Frontal cortex (tissue), 4 donors: ENCODE results near the gene CTDSPL. TPM values are rescaled to one million over a fixed set of nuclear protein-coding genes. Genes with fewer than 3 reads are reported as not detected.

Source experiments
- DNase-seq, 2 donors: peaks; one replicate each; pipeline ENCODE4 v3.0.0; 2012; ENCODE audit warnings: low spot score in 2 of 2
- FAIRE-seq: peaks from 2 replicates; lab custom pipeline; 2012; peaks lifted over from hg19 to GRCh38; lab: Jason Lieb, UNC
- total RNA-seq: library from RNA; depleted of rRNA; stranded (reverse); fragments of >200 nt; gene quantifications from one replicate; pipeline ENCODE4 v1.2.3, GENCODE V29; 2014
- donor health status: control.
- donor health status: control.
- donor health status: control.

CTDSPL gene
- total RNA-seq, 1 donor from 2014 or later = 15.5 TPM

DNA sequence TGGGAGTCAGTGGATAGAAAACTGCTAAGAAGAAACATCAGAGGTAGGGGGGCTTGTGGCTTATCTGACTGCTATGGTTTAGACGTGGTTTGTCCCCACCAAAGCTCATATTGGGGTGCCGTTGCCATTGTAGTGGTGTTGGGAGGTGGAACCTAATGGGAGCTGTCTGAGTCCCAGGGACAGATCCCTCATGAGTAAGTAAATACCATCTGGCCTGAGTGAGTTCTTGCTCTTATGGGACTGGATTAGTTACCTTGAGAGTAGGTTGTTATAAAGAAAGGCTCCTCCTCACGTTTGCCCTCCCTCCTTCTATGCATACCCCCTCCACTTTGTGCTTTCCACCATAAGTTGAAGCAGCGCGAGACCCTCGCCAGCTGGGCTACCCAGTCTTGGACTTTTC lies 75.5 kb downstream of the CTDSPL start:
- FAIRE-seq (no peak), DNase-seq (no peak)

DNA sequence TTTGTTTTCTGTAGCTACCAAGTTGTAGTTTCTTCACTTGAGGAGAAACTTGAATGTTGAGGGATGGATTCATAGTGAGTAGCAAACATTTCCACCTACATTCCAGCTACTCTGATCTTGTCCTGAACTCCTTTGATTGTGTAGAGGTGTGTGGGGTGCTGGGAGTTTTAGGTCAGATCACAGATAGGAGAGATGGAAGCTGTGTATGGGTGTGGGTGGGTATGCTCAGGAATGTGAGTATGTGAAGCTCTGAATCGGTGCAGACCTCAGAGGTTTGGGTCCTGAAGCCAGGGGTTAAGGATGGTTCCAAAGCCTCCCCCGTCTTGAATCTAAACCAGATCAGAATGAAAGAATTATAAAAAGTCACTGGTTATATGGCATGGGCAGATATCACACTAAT lies 76.3 kb downstream of the CTDSPL start:
- FAIRE-seq (no peak), DNase-seq (no peak)

DNA sequence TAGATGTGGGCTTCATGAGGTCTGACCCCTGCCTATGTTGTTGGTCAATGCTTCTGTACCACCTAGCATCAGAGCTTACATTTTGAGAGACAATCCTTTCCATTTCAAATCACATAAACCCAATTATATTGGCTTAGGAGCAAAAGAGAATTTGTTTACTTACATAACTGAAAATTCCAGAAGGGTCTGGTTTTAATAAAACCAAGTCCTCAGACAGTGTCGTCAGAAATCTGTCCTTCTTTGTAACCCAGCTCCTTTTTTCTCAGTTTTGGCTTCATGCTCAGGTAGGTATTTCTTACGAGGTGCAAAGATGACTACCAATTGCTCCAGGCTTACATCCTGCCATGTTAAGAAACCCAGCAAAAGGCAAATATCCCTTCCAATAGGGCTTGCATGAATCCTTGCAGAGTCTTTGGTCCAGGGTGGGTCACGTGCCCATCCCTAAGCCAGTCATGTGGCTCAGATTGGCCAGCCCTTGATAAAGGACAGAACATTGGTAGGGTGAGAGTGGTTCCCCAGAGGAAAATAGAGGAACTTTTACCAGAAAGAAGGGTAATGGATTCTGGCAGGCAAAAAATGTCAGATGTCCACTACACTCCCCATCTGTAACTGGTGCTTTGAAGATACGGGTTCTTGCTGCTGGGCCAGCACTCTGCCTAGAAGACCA lies 78.7 kb downstream of the CTDSPL start:
- no peak for DNase-seq
- no peak for FAIRE-seq

DNA sequence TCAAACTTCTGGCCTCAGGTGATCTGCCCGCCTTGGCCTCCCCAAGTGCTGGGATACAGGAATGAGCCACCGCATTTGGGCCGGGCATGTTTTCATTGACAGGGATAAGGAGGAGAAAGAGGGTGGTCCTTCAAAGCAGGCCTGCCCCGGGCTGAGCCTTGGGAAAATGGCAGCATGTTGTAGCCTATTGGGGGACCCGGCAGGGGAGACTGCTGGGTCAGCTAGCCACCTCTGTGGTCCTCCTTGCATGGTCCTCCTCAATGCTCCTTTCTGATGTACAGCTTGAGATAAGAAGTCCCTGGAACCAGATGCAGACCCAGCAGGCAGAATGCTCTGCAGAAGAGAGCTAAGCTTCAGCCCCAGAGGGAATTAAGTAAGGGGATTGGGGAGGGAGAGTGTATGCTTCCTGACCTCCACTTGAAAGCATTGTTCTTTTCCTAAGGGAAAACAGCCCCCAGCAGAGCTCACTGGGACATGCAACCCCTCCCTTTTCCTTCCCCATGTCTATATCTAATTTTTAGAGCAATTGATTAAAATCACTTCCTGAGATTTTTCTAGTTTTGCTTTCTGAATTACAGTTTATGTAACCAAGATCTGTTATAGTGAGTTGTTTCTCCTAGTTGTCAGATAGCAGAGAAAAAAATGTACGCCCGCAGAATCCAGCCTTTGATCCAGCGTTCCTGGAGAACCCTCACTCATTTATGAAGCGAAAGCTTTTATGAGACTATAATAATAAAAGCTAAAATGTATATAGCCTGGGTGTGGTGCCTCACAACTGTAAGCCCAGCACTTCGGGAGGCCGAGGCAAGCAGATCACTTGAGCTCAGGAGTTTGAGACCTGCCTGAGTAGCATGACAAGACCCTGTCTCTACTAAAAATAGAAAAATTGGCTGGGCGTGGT lies 80.2 kb downstream of the CTDSPL start:
- no peak for FAIRE-seq
- DNase-seq = no peak

DNA sequence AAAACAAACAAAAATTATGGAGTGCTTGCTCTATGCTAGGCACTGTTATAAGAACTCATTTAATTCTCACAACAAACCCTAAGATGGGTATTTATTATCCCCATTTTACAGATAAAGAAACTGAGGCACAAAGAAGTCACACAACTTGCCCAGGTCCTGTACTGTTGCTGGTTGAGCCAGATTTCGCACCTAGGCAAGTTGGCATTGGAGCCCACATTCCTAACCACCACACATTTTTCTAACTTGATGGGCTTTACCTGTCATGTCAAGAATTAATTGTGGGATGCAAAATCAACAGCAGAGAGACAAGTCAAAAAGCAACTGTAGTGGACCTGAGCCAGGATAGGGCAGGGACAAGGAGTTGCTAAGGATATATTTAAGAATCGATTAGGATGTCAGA lies 81.0 kb downstream of the CTDSPL start:
- FAIRE-seq (no peak), DNase-seq (no peak)

DNA sequence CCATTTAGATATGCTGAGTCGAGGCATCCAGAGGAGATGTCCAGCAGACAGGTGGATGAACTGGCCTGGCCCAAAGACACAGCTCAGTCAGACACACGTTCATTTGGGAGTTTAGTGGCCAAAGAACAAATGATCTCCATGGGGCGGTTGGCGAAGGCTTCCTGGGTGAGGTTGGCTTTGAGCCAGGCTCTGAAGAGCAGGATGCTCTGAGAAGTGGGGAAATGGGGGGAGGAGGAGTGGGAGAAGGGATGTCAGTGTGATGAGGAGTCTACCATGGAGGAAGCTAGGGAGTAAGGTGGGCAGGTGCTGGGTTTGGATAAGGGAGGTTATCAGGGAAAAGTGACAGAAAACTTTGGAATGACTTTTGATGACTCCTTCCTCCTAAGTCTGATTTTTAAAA lies 81.4 kb downstream of the CTDSPL start:
- no peak for DNase-seq
- no peak for FAIRE-seq

DNA sequence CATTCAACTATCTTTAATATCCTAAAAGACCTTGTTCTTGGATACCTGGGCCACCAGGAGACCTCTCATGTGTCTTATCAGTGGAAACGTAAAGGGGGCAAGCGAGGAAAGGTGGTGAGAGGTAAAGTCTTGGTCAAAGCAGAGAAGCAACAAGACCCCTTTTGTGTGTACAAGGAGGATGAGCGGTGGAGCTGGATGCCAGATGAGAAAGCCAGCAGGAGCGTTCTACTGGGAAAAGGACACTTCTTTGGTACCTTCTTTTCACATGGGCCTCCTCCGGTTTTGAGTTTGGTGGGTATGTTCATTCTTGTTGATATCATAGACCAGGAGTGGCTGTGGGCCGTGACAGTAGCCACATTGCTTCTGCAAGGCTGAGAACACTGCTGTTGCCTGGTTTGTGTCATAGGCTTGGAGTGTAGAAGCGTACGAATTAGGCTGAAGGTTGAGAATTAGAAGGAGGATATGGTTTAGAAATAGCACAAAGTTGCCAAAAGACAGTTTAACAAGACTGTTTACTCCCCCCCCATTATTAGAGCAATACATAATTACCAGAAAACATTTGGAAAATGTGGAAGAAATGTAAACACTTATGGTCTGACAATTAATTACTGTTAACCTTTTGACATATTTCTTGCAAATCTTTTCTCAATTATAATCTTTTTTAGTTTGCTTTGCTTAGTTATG lies 82.1 kb downstream of the CTDSPL start:
- DNase-seq = no peak
- FAIRE-seq = no peak

DNA sequence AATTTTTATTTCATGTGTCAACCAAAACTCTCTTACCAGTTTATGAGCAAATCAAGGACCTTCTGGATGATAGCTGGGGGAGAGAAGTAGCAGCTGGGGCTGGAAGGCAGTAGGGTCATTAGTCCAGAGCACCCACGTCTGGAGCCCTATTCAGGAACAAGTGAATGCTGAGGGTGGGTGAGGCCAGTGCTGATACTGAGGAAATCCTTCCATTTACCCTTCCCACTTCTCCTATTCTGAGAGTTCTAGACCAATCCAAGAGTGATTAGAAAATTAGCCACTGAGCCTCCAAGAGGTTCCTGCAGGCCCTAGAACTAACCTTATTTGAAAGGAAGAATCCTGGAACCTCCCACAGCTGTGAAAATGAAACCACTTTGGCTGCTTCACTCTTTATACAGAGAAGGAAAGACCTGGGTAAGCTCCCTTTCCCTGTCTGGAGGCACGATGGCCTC lies 82.7 kb downstream of the CTDSPL start:
- FAIRE-seq (no peak), DNase-seq (no peak)

DNA sequence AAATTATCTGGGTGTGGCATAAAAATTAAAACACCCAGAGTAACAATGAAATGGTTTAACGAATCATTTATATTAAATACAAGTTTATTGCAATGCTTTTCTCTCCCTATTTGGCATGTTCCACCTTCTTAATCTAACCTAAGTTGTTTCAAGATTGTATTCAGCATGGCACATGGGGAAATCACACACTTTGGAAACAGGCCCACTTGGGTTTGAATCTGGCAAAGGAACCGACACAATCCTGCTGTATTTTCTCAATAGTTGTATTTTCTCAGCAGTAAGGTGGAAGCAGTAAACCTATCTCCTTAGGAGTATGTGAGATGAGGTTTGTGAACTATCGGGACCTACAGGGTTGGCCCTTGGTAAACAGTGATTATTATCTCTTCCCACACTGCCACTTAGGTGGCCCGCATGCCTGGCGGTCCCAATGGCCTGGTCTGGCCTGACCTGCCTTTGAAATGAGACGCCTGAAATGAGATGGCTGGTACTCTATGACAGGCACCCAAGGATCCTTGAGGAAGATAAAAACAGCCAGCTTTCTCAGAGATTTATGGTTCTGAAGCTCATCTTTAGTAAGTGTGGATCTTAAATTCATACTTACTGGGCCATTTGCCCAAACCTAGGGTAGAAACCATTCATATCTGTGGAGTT lies 83.6 kb downstream of the CTDSPL start:
- no peak for DNase-seq
- no peak for FAIRE-seq

DNA sequence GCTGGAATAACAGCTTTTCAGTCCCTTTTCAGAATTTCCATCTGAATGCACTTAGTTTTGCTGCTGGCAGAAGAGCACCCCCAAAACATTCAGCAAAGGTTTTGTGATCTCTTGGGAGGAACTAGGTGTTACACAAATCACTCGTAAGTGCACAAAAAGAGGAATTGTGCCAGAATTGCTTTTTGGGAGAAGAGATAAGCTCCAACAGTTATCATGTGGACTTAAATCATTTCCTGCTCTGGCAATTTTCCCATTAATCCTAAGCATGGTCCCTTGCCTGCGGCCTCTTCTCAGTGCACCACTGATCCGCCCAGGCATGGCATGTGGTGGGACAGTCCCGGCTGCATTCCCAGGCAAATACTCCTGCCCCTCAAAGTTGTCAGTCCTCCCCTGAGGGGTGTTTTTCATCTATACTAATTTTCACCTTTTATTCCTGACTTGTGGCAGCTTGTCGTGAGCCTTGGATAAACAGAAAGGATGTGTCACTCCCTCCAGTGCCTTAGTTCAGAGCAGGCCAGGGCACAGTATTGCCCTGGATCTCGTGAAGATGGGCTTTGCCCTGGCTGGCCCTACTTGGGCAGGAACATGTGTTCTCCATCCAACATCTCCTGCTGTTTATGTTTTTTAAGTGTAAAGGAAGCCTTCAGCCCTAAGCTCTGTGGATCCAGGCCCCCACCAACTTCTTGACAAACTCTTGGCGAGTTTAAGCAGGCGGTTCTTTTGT lies 84.3 kb downstream of the CTDSPL start:
- FAIRE-seq = no peak

DNA sequence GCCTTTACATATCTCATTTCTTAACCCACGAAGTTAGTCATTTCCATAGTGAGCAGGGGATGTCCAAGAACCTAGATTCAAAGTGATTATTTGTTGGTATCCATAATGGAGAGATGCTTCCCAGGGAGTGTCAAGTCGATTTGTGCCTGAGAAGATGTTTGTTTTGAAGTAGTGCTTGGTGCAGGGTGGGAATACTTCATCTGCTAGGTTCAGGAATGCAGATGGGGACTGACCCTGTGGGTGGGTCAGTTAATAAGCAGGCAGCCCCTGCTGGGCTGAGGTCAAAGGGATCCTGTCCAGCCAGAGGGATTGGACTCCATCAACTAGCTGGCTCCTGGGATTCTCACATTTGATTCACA lies 84.8 kb downstream of the CTDSPL start:
- DNase-seq (no peak), FAIRE-seq (no peak)

More for the DNA sequence above, 84.3 kb downstream of the CTDSPL start:
- no peak for DNase-seq

DNA sequence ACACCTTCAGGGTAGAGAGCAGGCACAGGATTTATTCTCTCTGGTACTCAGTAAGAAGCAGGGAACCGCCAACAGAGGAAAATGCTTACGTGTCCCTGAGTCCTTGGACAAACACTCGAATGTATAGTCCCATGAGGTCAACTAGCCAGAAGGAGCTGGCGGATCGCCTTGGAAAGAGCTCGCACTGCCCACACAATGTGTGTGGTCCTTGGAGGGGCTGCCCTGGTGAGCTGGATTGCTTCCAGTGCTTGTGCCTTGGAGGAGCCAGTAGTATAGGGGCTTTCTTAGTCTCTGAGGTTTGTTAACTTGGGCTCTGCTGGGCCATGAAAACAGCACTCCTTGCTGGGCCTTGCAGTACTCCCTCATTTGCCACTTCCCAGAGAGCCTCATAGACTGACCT lies 88.2 kb downstream of the CTDSPL start:
- DNase-seq (no peak), FAIRE-seq (no peak)

DNA sequence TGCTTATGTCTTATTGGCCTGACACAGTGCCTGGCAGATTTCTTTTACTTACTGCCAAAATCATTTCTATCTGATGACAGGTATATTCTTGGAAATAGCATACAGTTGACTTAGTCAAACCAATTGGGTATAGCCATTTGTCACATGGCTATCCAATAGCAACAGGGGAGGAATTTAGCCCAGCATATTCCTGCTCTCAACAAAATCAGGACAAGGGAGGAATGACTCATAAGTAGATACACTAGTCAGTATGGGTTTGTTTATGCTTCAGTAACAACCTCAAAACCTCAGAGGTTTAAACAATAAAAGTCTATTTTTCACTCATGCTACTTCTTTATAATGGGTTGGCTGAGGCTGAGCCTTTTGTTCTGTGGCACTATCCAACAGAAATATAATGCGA lies 90.9 kb downstream of the CTDSPL start:
- no peak for DNase-seq
- FAIRE-seq = no peak

DNA sequence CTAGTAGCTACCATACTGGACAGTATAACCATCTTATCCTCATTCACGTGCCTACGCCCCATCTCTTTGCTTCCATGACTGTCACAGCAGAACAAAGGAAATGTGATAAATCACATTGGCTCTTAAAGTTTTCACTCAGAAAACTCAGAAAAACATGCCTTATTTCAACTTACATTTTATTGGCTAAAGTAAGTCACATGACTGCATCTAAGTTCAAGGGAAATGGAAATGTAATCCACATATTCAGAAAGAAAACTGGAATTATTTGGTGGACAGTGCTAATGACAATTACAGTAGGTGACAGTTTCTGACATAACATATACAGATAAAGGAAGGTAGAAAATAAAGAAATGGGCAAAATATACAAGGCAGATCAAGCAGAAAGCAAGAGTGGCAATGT lies 91.5 kb downstream of the CTDSPL start:
- DNase-seq (no peak), FAIRE-seq (no peak)

DNA sequence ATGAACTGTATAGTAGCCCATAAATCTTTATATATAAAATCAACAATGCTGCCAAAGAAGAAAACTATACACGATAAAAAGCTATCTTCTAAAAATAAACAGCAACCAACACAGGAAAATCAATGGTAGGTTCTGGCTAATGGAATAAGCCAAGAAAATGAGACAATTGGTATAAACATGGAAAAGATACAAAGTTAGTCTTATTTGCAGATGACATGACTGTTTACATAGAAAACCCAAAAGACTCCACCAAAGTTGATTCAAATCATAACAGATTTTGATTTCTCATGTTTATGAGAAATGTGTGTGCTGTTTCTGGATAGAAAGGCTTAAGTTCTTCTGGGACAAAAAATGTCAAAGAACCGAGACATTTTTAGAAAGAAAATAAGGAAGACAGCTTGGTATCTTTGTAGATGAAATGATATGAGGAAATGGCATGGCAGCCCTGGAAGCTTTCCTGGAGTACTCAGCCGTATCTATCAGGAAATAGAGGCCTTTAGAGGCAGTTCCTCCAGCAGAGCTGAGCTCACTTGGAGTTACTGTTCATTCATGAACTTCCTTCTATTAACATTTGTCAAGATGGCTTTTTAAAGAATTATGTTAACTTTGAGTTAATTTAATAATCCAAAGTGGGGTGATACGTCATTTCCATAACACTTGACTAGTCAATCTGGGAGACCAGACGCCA lies 92.2 kb downstream of the CTDSPL start:
- no peak for FAIRE-seq
- DNase-seq = no peak

DNA sequence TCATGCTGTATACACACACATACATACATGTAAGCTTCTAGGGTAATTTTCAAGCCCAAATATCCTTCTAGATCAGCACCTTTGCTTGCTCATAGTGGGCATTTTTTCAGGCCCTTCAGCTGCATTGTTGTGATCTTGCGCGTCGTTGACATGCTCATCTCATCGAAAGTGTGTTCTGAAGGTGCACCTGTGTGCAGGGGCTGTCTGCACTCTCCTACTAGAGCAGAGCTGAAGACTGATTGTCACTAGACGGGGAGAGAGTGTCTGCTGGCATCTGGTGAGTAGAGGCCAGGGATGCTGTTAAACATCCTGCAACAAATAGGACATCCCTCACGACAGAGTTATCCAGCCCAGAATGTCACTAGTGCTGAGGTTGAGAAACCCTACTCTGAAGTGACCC lies 93.2 kb downstream of the CTDSPL start:
- FAIRE-seq (no peak), DNase-seq (no peak)

DNA sequence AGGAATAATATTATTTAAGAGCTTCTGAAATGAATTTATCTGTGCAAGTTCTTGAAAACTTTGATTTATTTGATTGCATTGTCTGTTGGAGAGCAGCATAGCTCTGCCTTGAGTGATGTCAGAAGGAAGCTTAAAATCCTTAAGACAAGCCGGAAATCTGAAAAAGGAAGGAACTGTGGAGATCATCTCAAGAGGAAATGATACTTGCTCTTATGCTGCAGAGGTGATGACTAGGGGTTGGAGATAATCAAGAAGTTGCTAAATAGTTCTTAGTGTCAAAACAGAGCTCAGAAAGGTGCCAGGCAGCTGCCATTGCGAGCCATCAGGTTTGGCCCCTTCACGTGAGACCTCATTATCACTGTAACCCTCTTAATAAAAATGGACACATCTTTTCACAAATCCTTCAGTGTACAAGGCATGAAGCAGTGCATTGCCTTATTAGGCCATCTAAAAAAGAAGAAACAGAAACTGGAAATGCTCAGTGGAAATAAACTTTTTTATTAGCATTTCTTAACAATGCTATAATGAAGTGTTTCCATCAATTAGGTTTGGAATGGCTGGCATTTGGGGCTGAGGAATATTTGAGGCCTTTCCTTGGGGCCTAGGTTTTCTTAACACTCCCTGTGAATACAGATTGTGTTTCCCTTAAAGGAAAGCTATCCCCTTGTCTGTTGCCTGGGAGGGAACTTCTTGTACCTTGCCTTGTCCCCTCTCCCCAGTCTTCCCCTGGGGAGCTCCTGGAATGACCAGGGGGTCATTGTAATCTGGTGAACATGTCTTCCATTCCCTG lies 94.4 kb downstream of the CTDSPL start:
- no peak for FAIRE-seq

DNA sequence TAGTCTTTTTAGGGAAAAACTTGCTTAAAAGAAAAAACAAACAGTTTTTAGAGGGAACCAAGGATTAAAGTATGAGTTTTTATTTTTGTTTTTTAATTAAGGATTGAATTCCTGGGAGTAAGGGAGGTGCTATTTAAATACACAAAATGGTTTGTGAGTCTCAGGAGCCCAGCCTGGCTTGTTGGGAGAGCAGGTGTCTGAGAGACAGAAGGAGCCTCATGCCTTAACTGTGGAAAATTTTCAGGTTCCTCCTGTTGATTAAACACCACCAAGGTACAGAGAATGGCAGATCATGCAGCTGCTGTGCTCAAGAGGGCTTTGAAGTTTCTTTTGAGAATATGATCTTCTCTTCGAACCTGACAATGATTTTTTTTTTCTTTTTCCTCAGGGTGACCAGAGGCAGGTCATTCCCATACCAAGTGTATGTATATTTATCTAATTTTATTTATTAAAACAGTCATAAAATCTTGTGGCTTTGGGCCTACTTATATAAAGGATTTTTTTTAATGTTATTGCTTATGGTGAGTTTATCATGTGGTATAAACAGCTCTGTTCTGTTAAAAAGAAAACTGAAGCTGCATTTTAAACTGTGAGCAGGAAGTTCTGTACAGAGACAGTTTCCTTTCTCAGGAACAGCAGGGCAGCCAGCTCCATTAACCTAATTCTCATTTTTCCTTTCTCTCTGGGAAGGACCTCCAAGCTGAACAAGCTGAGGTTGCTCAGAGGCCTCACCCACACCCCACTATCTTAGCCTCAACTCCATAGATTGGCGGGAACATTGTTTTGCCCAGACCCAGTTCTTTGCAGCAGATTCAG lies 95.3 kb downstream of the CTDSPL start:
- DNase-seq (no peak), FAIRE-seq (no peak)

More for the DNA sequence above, 94.4 kb downstream of the CTDSPL start:
- DNase-seq = no peak
